Measurements from ENCODE around the gene CCDC57.
"Not testable (repeated sequence)": the region's sequence is repeated elsewhere in the genome, so short reads cannot be mapped to it uniquely, and the experiment has no call there.

Gene CCDC57

GRCh38 chr17:82198092-82198491 is 14.6 kb downstream of the CCDC57 start:
- peaks cover 9% of the 10 kb centered on the region for H3K4me1 ChIP-seq (ENCODE audit: low read depth, poor library complexity, severe bottlenecking)
- no peak for TF ChIP-seq CTCF (conservative IDR thresholded peaks at IDR 0.05; ENCODE audit: low read depth, low read length)
- H4K20me1 ChIP-seq (ENCODE audit: insufficient read depth): no peaks in the 10 kb centered on the region
- H3K27me3 ChIP-seq (ENCODE audit: insufficient read depth, low read depth): no peaks in the 10 kb centered on the region
- H3K36me3 ChIP-seq (ENCODE audit: insufficient read depth): no peaks in the 10 kb centered on the region
- H3K27ac ChIP-seq: no peak overlapping the region
- no peak overlapping the region for H2AFZ ChIP-seq (ENCODE audit: low read depth)
- H3K4me3 ChIP-seq (IDR thresholded peaks at IDR 0.05; ENCODE audit: insufficient read depth, low read depth, low read length): no peak overlapping the region
- H3K9ac ChIP-seq: no peak overlapping the region
- H3K4me2 ChIP-seq: 0 out of 2 replicates have a peak overlapping the region, but pooled peaks have one; percentile 7
- no peaks in the 10 kb centered on the region for H3K79me2 ChIP-seq (ENCODE audit: insufficient read depth, low read depth)

- Histone ChIP-seq H3K4me1 (ENCODE audit: low read depth, poor library complexity, severe bottlenecking) (peaks cover 9% of the 10 kb centered on the region), H3K27me3 (ENCODE audit: insufficient read depth, low read depth) (no peaks in the 10 kb centered on the region), H3K4me3 (IDR thresholded peaks at IDR 0.05; ENCODE audit: insufficient read depth, low read depth, low read length) (no peak overlapping the region), H3K4me2 (no peak overlapping the region), H2AFZ (ENCODE audit: low read depth) (no peak overlapping the region), H3K79me2 (ENCODE audit: insufficient read depth, low read depth) (no peaks in the 10 kb centered on the region), H4K20me1 (ENCODE audit: insufficient read depth) (no peaks in the 10 kb centered on the region), H3K36me3 (ENCODE audit: insufficient read depth) (no peaks in the 10 kb centered on the region), H3K9ac (no peak overlapping the region), H3K27ac (no peak overlapping the region)
- no peak for TF ChIP-seq CTCF (conservative IDR thresholded peaks at IDR 0.05; ENCODE audit: low read depth, low read length)
These were observed 16.7 kb downstream of the CCDC57 start for GRCh38 chr17:82195675-82196672.

DNA sequence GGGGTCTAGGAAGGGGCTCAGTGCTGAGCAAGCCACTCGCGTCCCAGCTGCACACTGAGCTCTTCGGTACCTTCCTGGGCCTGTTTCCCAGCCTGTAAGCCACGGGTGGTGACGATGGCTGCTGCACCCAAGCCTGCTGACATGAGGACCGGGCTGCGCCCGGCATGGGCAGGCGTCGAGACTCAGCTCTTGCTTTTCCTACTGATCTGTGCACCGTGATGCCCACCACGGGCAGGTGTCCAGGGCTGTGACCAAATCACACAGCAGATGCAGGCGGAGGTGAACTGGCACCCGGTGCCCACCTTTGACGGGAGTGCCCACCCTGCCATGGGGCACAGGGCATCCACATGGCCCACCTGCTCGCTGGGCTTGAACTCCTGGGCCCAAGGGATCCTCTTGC is 17.9 kb downstream of the CCDC57 start:
- no peak overlapping the region for H3K27ac ChIP-seq
- H3K4me1 ChIP-seq (ENCODE audit: low read depth, poor library complexity, severe bottlenecking): peaks cover 9% of the 10 kb centered on the region
- no peak overlapping the region for H3K4me2 ChIP-seq
- H3K36me3 ChIP-seq (ENCODE audit: insufficient read depth): no peaks in the 10 kb centered on the region
- H3K79me2 ChIP-seq (ENCODE audit: insufficient read depth, low read depth): no peaks in the 10 kb centered on the region
- H3K9ac ChIP-seq: no peak overlapping the region
- no peak overlapping the region for H3K4me3 ChIP-seq (IDR thresholded peaks at IDR 0.05; ENCODE audit: insufficient read depth, low read depth, low read length)
- no peaks in the 10 kb centered on the region for H3K27me3 ChIP-seq (ENCODE audit: insufficient read depth, low read depth)
- no peaks in the 10 kb centered on the region for H4K20me1 ChIP-seq (ENCODE audit: insufficient read depth)
- no peak for TF ChIP-seq CTCF (conservative IDR thresholded peaks at IDR 0.05; ENCODE audit: low read depth, low read length)
- no peak overlapping the region for H2AFZ ChIP-seq (ENCODE audit: low read depth)

DNA sequence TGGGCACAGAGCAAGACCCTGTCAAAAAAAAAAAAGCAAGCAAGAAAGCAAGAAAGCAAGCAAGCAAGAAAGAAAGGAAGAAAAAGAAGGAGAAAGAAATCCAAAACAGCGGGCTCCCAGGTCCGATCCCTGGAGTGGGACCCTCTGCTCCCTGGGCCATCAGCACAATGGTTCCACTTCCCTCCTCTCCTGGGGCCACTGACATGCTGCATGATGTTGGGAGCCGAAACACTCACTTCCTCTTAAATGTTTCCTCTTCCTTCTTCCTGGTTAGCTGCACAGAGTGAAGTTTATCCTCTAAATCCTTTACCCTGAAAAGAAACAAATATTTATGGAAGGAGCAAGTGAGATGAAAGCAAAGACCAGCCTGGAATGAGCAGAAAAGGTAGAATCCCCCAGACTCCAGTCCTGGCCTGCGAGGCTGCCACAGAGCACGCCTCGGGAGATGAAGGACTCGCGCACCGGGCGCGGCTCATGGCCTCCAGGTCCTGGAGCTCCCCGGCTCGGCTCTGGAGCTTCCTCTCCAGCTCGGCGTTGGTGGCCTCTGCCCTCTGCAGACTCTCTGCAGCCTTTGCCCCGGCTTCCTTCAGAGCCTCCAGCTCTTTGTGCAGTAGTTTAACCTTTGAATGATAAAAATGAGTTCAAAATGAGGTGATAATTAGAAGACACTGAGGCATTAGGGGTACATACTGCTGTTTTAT is 19.0 kb downstream of the CCDC57 start:
- no peak overlapping the region for H3K4me3 ChIP-seq (IDR thresholded peaks at IDR 0.05; ENCODE audit: insufficient read depth, low read depth, low read length)
- no peak for TF ChIP-seq CTCF (conservative IDR thresholded peaks at IDR 0.05; ENCODE audit: low read depth, low read length)
- H3K4me2 ChIP-seq: no peak overlapping the region
- no peak overlapping the region for H2AFZ ChIP-seq (ENCODE audit: low read depth)
- no peaks in the 10 kb centered on the region for H3K36me3 ChIP-seq (ENCODE audit: insufficient read depth)
- no peaks in the 10 kb centered on the region for H4K20me1 ChIP-seq (ENCODE audit: insufficient read depth)
- H3K9ac ChIP-seq: no peak overlapping the region
- H3K27ac ChIP-seq: no peak overlapping the region
- H3K27me3 ChIP-seq (ENCODE audit: insufficient read depth, low read depth): no peaks in the 10 kb centered on the region
- peaks cover 9% of the 10 kb centered on the region for H3K4me1 ChIP-seq (ENCODE audit: low read depth, poor library complexity, severe bottlenecking)
- no peaks in the 10 kb centered on the region for H3K79me2 ChIP-seq (ENCODE audit: insufficient read depth, low read depth)

- not testable (repeated sequence) for H4K20me1 ChIP-seq (ENCODE audit: insufficient read depth); H3K4me1 ChIP-seq (ENCODE audit: low read depth, poor library complexity, severe bottlenecking); H3K27ac ChIP-seq; H2AFZ ChIP-seq (ENCODE audit: low read depth); H3K4me2 ChIP-seq; H3K4me3 ChIP-seq (IDR thresholded peaks at IDR 0.05; ENCODE audit: insufficient read depth, low read depth, low read length); H3K9ac ChIP-seq; H3K27me3 ChIP-seq (ENCODE audit: insufficient read depth, low read depth); H3K79me2 ChIP-seq (ENCODE audit: insufficient read depth, low read depth); H3K36me3 ChIP-seq (ENCODE audit: insufficient read depth)
These were observed 19.6 kb downstream of the CCDC57 start for GRCh38 chr17:82193050-82193449.
